ENCODE results near the gene CST7. TPM values are rescaled to one million over a fixed set of nuclear protein-coding genes. Genes with fewer than 3 reads are reported as not detected.
A peak's percentile ranks its signal among the peaks of the same experiment; 100 is the strongest.

CST7 gene
- total and polyA plus RNA-seq, 2 of the 13 experiments (the other 11 are each of a cell fraction or from before 2014, with no cell fraction given), result not detected

- TF ChIP-seq HNRNPL (IDR thresholded peaks at IDR 0.05; ENCODE audit: low read depth, low read length) (no peak; the same call in 1 of the 2 replicates), HNRNPUL1 (IDR thresholded peaks at IDR 0.05; ENCODE audit: low read depth, low read length) (no peak), TCF7L2 (IDR thresholded peaks at IDR 0.05; ENCODE audit: low read depth, low read length) (no peak), ZNF24 (IDR thresholded peaks at IDR 0.05) (no peak), ARNTL (CRISPR knock-in tag; IDR thresholded peaks at IDR 0.05) (peak; percentile 86), ZFP36 (IDR thresholded peaks at IDR 0.05; ENCODE audit: borderline replicate concordance, low read depth, low read length, partially characterized antibody) (no peak), TFAP4 (IDR thresholded peaks at IDR 0.05; ENCODE audit: borderline replicate concordance, low read depth) (peak; percentile 71; the same call in 1 of the 2 replicates), ZNF292 (CRISPR knock-in tag; IDR thresholded peaks at IDR 0.05; ENCODE audit: borderline replicate concordance, low read depth) (peak; percentile 89; the same call in 1 of the 2 replicates), ATM (IDR thresholded peaks at IDR 0.05; ENCODE audit: borderline replicate concordance) (no peak), RBAK (CRISPR knock-in tag; IDR thresholded peaks at IDR 0.05) (0 out of 2 replicates have a peak, but pooled peaks have one; percentile 24), NFYC (CRISPR knock-in tag; IDR thresholded peaks at IDR 0.05) (peak; percentile 81), HOXD1 (CRISPR knock-in tag; IDR thresholded peaks at IDR 0.05) (peak; percentile 97), ASH2L (IDR thresholded peaks at IDR 0.05; ENCODE audit: insufficient read length, low read depth, low read length) (peak; percentile 98), ZBTB44 (CRISPR knock-in tag; IDR thresholded peaks at IDR 0.05) (peak; percentile 89; the same call in 1 of the 2 replicates), ZNF558 (CRISPR knock-in tag; IDR thresholded peaks at IDR 0.05; ENCODE audit: borderline replicate concordance) (peak; percentile 83; the same call in 1 of the 2 replicates), ARNT2 (CRISPR knock-in tag; IDR thresholded peaks at IDR 0.05; ENCODE audit: low read depth) (peak; percentile 87), ZNF430 (CRISPR knock-in tag; IDR thresholded peaks at IDR 0.05) (peak; percentile 94), PHF5A (CRISPR knock-in tag; IDR thresholded peaks at IDR 0.05; ENCODE audit: low read depth, unreplicated experiment) (peak; percentile 59), FOXM1 (CRISPR knock-in tag; IDR thresholded peaks at IDR 0.05) (peak; percentile 32; the same call in 1 of the 2 replicates), NR0B2 (CRISPR knock-in tag; IDR thresholded peaks at IDR 0.05) (peak; percentile 91), DPF2 (CRISPR knock-in tag; IDR thresholded peaks at IDR 0.05; ENCODE audit: borderline replicate concordance, low read depth) (no peak), ZNF619 (CRISPR knock-in tag; IDR thresholded peaks at IDR 0.05) (peak; percentile 58; the same call in 1 of the 2 replicates), SOX13 (IDR thresholded peaks at IDR 0.05) (peak; percentile 64; the same call in 1 of the 2 replicates), SOX13 (CRISPR knock-in tag; conservative IDR thresholded peaks at IDR 0.05 in 1 of 2, IDR thresholded peaks at IDR 0.05 in 1 of 2) (peak in 1 of 2 experiments; percentile 55; a peak in 1 of 4 replicates), REPIN1 (CRISPR knock-in tag; IDR thresholded peaks at IDR 0.05; ENCODE audit: borderline replicate concordance, low read depth) (peak; percentile 99)
- TF ChIP-seq, protein P1, sequence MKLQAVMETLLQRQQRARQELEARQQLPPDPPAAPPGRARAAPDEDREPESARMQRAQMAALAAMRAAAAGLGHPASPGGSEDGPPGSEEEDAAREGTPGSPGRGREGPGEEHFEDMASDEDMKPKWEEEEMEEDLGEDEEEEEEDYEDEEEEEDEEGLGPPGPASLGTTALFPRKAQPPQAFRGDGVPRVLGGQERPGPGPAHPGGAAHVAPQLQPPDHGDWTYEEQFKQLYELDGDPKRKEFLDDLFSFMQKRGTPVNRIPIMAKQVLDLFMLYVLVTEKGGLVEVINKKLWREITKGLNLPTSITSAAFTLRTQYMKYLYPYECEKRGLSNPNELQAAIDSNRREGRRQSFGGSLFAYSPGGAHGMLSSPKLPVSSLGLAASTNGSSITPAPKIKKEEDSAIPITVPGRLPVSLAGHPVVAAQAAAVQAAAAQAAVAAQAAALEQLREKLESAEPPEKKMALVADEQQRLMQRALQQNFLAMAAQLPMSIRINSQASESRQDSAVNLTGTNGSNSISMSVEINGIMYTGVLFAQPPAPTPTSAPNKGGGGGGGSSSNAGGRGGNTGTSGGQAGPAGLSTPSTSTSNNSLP (IDR thresholded peaks at IDR 0.05; ENCODE audit: low read depth, low read length), result no peak
Observed at GRCh38 chr20:24992487-24993205, 43.6 kb downstream of the CST7 start, which contains the start of gene APMAP (continued).

All from HepG2 (cell line).